ENCODE data around the gene SLC25A30.
A peak's percentile ranks its signal among the peaks of the same experiment; 100 is the strongest.
"Not testable (repeated sequence)": the region's sequence is repeated elsewhere in the genome, so short reads cannot be mapped to it uniquely, and the experiment has no call there.

Gene SLC25A30

GRCh38 chr13:45432737-45433380 lies 14.7 kb upstream of the SLC25A30 start:
- DNase-seq (ENCODE audit: low read depth): no peak

GRCh38 chr13:45426056-45426841 lies 8.1 kb upstream of the SLC25A30 start:
- DNase-seq (ENCODE audit: low read depth): not testable (repeated sequence)

- DNase-seq (ENCODE audit: low read depth): no peak
Measured at GRCh38 chr13:45422731-45423292, 4.6 kb upstream of the SLC25A30 start.

DNA sequence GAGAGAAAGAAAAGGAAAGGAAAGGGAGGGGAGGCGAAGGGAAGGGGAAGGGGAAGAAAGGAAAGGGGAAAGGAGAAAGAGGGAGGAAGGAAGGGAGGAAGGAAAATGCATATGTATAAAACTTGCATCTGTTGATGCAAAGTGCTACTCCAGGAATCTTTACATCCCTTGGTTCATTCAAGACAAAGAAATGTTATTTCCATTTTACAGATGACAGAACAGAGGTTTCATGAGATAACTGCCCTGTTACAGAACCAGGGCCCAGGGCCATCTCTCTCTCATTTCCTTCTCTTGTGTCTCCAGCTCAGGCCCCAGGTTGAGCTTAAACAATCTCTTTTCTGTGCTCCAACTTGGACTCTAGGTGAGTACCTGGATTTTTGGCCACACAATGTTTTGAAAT lies 1.8 kb upstream of the SLC25A30 start:
- no peak for DNase-seq (ENCODE audit: low read depth)

DNA sequence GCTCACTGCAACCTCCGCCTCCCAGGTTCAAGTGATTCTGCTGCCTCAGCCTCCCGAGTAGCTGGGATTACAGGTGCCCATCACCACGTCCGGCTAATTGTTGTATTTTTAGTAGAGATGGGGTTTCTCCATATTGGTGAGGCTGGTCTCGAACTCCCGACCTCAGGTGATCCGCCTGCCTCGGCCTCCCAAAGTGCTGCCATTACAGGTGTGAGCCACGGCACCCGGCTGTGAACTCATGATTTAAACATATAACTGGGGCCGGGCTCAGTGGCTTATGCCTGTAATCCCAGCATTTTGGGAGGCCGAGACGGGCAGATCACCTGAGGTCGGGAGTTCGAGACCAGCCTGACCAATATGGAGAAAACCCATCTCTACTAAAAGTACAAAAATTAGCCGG lies 1.2 kb upstream of the SLC25A30 start:
- DNase-seq (ENCODE audit: low read depth): not testable (repeated sequence)

DNA sequence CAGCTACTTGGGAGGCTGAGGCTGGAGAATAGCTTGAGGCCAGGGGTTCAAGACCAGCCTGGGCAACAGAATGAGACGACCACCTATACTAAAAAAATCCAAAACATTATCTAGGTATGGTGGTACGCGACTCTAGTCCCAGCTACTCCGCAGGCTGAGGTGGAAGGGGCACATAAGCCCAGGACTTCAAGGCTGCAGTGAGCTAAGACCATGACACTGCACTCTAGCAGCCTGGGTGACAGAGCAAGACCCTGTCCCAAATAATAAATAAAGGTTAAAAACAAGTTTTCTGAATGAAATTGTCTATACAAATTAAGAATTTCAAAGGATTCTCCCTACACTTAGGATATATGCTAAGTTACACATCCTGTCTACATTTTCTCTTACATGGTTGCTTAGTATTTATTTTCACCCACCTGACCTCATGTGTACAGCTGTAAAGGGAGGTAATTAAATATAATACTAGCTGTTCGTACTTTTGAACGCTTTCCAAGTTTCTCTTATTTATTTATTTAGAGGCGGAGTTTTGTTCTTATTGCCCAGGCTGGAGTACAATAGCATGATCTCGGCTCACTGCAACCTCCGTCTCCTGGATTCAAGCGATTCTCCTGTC lies 1.6 kb downstream of the SLC25A30 start:
- DNase-seq (ENCODE audit: low read depth): no peak

- no peak for DNase-seq (ENCODE audit: low read depth)
Measured at GRCh38 chr13:45415112-45415511, 3.1 kb downstream of the SLC25A30 start.

DNA sequence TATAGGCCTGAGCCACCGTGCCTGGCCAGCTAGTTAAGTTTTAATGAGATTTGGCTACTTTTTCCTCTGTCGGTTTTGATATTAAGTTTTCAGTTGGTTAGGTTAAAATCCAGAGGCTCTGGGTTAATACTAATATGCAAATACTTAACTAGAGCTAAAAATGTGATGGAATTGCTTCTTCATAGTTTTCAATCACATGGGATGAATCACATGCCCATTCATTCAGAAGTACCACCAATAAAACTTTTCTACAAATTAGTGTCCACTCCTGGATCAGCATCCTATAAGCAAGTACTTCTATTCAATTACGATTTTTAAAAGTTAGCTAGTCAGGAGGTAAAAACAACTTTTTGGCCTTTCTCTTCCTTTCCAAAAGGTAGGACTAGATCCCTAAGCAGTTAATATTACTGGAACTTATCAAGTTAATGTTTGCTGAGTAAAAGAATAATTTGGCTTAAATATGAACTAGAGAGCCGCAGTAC lies 4.3 kb downstream of the SLC25A30 start:
- DNase-seq (ENCODE audit: low read depth): peak; percentile 13

GRCh38 chr13:45412274-45413049 lies 5.7 kb downstream of the SLC25A30 start:
- peak; percentile 12 for DNase-seq (ENCODE audit: low read depth)

DNA sequence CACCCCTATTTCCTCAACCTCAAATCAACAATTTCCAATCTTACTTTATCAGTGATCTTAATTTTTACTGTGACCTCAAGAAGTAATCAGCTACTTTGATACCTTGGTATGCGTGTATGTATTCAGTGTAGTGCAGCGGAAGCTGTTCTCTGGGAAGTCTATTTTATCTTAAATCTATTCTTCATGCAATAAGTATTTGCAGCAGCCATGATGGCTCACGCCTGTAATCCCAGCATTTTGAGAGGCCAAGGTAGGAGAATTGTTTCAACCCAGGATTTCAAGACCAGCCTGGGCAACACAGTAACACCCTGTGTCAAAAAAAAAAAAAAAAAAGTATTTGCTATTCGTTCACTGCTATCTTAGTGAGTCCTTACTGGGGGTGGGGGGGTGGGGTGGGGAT lies 6.5 kb downstream of the SLC25A30 start:
- no peak for DNase-seq (ENCODE audit: low read depth)

GRCh38 chr13:45411221-45411620 lies 7.0 kb downstream of the SLC25A30 start:
- no peak for DNase-seq (ENCODE audit: low read depth)

DNA sequence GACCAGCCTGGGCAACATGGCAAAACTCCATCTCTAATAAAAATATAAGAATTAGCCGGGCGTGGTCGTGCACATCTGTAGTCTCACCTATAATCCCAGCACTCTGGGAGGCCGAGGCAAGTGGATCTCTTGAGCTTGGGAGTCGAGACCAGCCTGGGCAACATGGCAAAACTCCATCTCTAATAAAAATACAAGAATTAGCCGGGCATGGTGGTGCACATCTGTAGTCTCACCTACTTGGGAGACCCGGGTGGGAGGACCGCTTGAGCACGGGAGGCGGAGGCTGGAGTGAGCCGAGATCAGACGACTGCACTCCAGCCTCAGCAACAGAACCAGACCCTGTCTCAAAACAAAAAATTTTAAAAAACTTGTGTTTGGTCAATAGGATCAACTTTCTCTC lies 7.7 kb downstream of the SLC25A30 start:
- no peak for DNase-seq (ENCODE audit: low read depth)

GRCh38 chr13:45410001-45410400 lies 8.2 kb downstream of the SLC25A30 start:
- no peak for DNase-seq (ENCODE audit: low read depth)

DNA sequence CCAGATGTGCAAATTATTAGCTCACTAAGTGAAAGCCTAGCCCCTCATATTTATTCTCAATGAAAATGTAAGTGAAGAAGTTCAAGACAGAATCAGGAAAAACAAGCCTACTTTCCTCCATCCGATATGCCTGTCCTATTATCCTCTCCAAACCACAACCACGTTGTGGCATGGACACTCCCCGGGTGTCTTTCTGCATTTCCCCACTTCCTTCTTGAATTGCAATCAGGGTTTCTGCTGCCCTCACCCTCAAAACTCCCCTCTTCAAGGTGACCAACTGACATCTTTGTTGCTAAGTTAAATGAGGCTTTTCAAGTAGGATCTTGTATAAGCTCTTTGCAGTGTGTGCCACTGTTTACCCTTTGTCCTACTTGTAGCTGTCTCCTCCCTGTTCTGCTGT lies 11.8 kb downstream of the SLC25A30 start:
- no peak for DNase-seq (ENCODE audit: low read depth)

- no peak for DNase-seq (ENCODE audit: low read depth)
Measured at GRCh38 chr13:45403081-45403480, 15.1 kb downstream of the SLC25A30 start.

- DNase-seq (ENCODE audit: low read depth): no peak
Measured at GRCh38 chr13:45402641-45403040, 15.5 kb downstream of the SLC25A30 start.

DNA sequence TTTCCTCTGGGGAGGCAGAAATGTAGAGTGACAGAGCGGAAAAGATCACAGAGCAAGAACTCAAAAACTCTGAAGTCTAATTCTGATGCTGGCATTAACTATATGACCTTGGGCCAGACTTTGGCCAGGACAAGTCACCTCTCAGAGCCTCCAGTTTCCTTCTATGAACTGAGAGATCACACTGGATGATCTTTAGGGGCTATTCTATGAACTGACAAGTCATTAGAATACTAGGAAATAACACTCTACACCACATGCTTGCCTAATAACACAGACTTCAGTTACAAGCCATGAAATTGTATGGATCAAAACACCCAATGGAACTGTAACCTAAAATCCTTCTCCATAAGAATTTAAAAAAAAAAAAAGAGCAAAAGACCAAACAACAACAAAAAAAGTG lies 16.9 kb downstream of the SLC25A30 start:
- DNase-seq (ENCODE audit: low read depth): no peak

GRCh38 chr13:45398877-45399276 lies 19.3 kb downstream of the SLC25A30 start:
- no peak for DNase-seq (ENCODE audit: low read depth)

- DNase-seq (ENCODE audit: low read depth): peak; percentile 10
Measured at GRCh38 chr13:45396533-45397095, 21.6 kb downstream of the SLC25A30 start.

- DNase-seq (ENCODE audit: low read depth): peak; percentile 58
Measured at GRCh38 chr13:45393941-45394570, 24.1 kb downstream of the SLC25A30 start.

DNA sequence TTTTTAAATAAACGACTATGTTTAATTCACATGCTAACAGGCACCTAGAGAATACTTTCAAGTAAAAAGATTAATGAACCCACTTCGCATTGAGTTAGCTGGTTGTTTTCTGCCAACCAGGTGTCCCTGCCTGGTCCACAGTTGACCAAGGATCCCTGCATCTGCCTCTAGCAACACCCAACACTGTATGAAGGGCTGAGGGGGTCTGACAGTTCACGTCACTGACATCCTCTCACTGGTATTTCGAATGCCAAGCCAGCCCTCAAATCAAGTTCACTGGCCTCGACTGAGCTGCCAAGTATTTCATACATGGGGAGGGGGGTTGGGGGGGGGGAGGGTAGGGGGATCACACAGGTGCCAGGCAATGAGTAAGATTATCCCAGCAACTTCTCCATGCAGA lies 25.4 kb downstream of the SLC25A30 start:
- DNase-seq (ENCODE audit: low read depth): no peak

Measured in iris pigment epithelial cell (primary cell).